ENCODE results near the gene CSF3R. TPM values are rescaled to one million over a fixed set of nuclear protein-coding genes. Genes with fewer than 3 reads are reported as not detected.

CSF3R gene
- not detected in 2 replicates for total RNA-seq

DNA sequence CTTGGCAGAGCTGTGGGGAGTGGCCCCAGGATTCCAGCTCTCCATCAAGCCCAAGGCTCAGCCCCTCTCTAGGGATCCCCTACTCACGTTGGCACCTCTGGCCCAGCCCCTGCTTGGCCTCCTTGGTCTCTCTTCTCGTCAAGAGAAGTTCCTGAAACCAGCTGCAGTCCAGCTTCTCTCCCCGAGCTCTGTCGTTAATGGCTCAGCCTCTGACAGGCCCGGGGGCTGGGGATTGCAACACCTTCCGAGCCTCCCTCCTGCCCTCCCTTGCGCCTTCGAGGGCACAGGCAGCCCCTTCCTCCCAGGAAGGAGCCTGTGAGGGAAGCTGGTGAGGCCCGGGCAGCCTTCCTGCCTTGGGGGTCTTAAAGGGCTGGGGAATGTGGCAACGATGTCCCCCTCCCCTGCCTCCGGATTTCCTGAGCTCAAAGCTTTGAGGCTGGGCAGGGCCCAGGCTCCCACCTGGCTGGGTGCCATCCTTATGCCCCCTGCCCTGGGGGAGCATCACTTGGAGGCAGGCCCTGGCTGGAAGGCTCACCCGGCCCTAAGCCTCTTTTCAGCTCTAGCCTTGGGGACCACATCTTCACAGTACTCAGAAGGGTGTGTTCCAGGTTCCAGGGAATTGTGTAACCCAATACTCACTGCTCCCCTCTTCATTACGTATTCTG, at the start of gene CSF3R:
CSF3R (minus strand) TSS at position 190 of the 665 bp plus-strand sequence. CDS start 3,417 bp downstream, outside the sequence.
- DNase-seq (ENCODE audit: extremely low read depth, low read depth, low spot score), result no peak

- no peak for DNase-seq (ENCODE audit: extremely low read depth, low read depth, low spot score)
Measured at GRCh38 chr1:36531833-36532232, 49.1 kb upstream of the CSF3R start.

DNA sequence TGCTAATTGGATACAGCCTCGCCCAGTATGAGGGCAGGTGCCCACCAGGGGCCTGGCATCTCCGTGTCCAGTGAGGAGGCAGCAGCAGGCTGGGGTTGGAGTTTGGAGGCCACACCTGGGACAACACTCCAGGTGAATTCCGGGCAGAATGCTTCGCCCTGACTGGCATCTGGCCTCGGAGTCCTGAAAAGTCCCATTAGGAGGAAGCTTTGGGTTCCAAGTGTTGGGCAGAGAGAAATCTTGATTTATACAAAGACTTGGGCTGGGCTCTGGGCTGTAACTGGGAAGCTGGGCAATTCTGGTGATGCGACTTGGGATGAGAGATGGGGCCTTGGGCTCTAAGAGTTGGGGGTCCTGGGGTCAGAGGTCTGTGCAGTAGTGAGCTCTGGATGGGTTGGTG, 48.1 kb upstream of the CSF3R start:
- DNase-seq (ENCODE audit: extremely low read depth, low read depth, low spot score), result no peak

DNA sequence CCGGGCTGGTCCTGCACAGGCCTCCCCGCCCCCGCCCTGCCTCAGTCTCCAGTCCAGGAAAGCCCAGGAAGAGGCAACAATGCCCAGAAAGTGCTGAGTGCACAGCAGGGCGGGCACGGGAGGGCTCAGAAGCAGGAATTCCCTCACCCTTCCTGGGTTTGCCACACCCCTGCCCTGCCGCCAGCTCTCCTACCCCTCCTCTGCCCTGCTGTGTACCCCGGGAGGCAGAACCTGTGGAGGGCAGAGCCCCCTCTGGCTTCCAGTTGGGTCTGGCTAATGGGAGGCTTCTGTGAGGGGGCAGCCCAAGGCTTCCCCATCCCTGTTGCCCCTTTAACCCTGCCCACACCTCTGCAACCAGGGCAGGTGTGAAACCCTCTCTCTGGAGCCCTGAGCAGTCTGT, 47.5 kb upstream of the CSF3R start:
- no peak for DNase-seq (ENCODE audit: extremely low read depth, low read depth, low spot score)

GRCh38 chr1:36529769-36530260, 47.1 kb upstream of the CSF3R start:
- no peak for DNase-seq (ENCODE audit: extremely low read depth, low read depth, low spot score)

DNA sequence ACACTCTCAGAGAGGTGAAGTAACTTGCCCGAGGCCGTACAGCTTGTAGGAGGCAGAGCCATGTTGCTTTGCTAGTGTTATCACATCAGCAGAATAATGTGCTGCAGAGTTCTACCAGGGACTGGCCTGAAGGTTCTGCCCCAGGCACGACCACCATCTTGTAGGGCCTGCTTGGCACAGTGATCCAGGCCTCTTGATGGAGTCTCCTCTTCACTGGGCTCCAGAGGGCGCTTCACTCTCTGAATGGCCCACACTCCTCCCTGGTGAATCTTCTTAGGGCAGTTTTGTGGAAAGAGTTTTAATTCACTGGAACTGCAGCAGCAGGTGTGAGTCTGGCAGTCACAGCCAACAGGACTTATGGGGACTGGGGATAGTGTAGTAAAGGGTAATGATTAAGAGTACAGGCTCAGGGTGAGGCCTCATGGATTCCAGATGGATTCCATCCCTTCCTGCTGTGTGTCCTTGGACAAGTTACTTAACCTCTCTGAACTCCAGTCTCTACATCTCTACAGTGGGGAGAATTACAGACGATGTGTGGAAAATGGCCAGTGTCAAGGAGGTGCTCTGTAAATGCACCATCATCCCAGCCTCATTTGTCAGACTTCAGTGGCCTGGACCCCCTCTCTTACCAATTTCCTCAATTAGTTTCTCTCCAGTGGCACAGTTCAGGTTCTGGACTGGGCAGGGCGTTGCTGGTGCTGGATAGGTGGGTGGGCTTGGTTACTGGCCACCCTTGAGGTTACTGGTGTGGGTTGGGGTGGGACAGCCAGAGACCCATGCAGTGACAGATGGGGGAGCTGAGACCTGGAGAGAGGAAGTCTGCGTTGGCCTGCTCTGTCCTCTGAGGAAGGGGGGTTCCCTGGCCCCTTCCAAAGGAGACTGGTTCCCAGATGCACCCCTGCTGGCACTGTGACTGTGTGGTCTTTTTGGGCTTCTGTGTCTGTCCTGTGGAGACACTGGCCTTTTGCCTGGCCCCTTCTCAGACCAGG, 45.9 kb upstream of the CSF3R start:
- DNase-seq (ENCODE audit: extremely low read depth, low read depth, low spot score), result no peak

GRCh38 chr1:36525166-36525565, 42.5 kb upstream of the CSF3R start:
- DNase-seq (ENCODE audit: extremely low read depth, low read depth, low spot score), result no peak

GRCh38 chr1:36524359-36525062, 41.8 kb upstream of the CSF3R start:
- DNase-seq (ENCODE audit: extremely low read depth, low read depth, low spot score), result no peak

GRCh38 chr1:36523850-36524249, 41.1 kb upstream of the CSF3R start:
- DNase-seq (ENCODE audit: extremely low read depth, low read depth, low spot score), result no peak

DNA sequence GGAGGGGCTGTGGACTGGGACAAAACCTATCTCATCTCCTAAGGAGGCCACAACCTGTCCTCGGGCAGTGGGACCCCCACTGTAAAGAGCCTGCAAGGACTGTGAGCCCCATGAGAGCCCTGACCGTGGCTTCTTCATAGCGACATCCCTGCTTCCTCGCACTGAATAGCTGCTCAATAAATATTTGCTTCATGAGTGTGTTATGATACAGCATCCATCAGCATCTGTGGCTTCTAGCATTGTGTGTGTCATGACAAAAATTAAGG, 40.5 kb upstream of the CSF3R start:
- no peak for DNase-seq (ENCODE audit: extremely low read depth, low read depth, low spot score)

DNA sequence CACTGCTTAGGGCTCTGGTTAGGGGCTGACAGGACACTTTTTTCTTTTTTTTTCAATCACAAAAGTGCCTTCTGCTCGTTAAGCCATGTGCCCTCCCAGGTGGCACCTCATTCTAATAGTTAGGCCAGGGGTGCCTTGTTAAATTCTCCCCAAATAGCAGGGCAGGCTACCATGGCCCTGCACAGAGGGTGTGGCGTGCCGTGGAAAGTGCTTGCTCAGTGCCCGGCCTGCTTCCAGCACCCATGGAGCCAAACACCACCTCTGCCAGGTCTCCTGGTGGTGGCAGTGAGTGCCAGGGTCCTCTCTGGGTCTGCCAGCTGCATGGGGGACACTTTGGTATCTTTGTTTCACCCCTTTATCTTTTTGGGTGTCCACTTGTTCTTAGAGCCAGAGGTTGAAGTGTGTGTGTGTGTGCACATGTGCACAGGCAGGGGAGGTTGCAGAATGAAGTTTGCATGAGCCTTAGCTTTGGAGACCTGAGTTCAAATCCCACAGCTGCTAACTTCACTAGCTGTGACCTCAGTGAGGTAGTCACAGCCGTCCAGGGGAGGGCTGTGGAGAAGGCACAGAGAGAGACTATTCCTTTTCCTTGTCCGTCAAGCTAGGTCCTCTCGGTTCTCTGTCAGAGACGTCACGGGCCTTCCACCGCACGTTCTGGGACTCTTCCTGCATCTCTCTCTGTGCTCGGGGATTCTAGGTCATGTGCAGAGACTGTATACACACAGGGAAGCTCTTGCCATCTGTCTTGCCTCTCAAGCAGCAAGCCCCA, 39.9 kb upstream of the CSF3R start:
- no peak for DNase-seq (ENCODE audit: extremely low read depth, low read depth, low spot score)

DNA sequence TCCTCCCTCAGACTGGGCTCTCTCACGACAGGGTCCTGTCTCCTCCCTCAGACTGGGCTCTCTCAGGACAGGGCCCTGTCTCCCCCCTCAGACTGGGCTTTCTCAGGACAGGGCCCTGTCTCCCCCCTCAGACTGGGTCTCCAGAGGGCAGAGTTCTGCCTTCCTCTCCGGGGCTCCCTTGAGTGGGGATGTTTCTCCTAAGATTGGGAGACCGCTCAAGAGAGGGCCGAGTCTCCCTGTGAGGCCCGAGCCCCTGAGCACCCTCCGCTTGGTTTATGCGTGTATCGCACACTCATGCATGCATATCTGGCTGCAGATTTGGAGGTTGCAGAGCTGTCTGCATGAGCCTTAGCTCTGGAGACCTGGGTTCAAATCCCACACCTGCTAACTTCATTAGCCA, 39.3 kb upstream of the CSF3R start:
- DNase-seq (ENCODE audit: extremely low read depth, low read depth, low spot score), result no peak

- no peak for DNase-seq (ENCODE audit: extremely low read depth, low read depth, low spot score)
Measured at GRCh38 chr1:36520771-36521420, 38.2 kb upstream of the CSF3R start.

- DNase-seq (ENCODE audit: extremely low read depth, low read depth, low spot score), result no peak
Measured at GRCh38 chr1:36520056-36520455, 37.3 kb upstream of the CSF3R start.

GRCh38 chr1:36517011-36517771, 34.5 kb upstream of the CSF3R start:
- no peak for DNase-seq (ENCODE audit: extremely low read depth, low read depth, low spot score)

DNA sequence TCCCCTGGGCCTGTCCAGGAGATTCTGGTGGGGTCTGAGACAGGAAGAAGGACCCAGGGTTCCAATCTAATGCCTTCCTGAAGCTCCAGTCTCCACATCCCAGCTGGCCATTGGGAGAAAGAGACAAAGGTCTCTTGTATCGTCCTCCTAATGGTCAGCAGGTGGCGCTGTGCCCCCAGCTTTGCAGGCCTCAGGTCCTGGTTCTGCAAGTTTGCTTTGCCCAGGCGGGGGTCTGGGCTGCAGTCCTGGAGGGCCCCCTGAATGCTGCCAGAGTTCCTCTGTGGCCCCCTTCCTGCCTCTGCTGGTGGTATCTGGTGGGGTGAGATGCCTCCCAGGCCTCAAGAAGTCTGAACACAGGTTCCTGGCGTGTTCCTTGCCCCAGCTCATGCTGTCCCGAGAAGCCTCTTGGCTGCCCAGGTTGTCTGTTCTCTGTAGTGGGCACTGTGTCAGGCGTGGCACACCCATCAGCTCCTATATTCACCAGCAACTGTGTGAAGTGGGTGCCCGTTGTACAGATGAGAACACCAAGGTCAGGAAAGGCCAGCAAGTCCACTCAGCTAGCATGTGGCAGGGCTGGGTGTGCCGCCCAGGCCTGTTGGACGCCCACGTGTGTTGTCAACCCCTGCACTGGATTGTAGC, 33.8 kb upstream of the CSF3R start:
- peak; percentile 4 for DNase-seq (ENCODE audit: extremely low read depth, low read depth, low spot score)

DNA sequence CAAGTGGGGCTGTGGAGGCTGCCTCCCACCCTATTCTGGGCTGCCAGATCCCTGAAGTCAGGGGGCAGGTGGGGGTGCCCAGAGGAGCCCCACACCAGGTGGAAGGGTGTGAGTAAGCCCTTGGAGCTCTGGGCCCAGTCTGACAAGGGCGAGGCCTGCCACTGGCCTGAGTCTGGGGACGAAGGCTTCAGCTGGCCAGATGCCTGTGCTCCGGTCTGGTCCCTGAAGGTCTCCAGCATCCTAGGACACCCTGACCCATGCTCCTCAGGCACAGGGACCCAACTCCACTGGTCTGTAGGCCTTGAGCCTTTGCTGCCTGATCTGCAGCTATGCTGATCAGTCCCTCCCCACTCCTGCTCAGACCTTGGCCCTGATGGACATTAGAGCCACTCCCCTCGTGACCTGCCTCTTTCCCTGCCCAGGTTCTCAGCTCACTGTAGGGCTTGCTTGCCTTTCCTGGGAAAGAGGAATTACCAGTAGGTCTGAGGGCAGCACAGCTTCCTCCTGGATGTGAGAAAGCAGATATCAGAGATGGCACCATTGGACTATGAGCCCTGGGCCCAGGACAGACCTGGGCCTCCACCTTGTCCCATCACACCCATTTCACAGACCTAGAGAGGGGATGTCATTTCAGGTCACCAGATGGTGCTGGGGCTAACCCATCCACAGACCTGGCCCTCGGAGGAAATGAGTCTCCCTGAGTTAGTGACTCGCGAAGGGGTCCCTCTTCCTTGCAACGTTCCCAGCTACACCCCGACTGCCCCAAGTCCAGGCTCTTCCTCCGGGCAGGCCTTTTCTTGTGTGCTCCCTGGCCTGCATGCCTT, 32.8 kb upstream of the CSF3R start:
- no peak for DNase-seq (ENCODE audit: extremely low read depth, low read depth, low spot score)

- no peak for DNase-seq (ENCODE audit: extremely low read depth, low read depth, low spot score)
Measured at GRCh38 chr1:36514501-36514900, 31.8 kb upstream of the CSF3R start.

Data from glomerular endothelial cell (primary cell).